ENCODE data around the gene ART4.
A peak's percentile ranks its signal among the peaks of the same experiment; 100 is the strongest.

Gene ART4

GRCh38 chr12:14776236-14776961 is 66.9 kb downstream of the ART4 start:
- ATAC-seq, result no peak
- TF ChIP-seq ZNF70 (CRISPR knock-in tag; IDR thresholded peaks at IDR 0.05) (no peak), CSDC2 (CRISPR knock-in tag; IDR thresholded peaks at IDR 0.05) (no peak), PATZ1 (CRISPR knock-in tag; IDR thresholded peaks at IDR 0.05; ENCODE audit: borderline replicate concordance) (no peak), PPARA (CRISPR knock-in tag; IDR thresholded peaks at IDR 0.05; ENCODE audit: borderline replicate concordance) (no peak), TOX (CRISPR knock-in tag; IDR thresholded peaks at IDR 0.05; ENCODE audit: borderline replicate concordance) (no peak), TCF4 (CRISPR knock-in tag; IDR thresholded peaks at IDR 0.05; ENCODE audit: borderline replicate concordance) (no peak), ZC3H10 (CRISPR knock-in tag; IDR thresholded peaks at IDR 0.05) (no peak), RARB (CRISPR knock-in tag; IDR thresholded peaks at IDR 0.05) (no peak)

- TF ChIP-seq ZFP30 (CRISPR knock-in tag; IDR thresholded peaks at IDR 0.05) (no peak), CSDC2 (CRISPR knock-in tag; IDR thresholded peaks at IDR 0.05) (no peak), SNAI2 (CRISPR knock-in tag; IDR thresholded peaks at IDR 0.05) (no peak), TOX (CRISPR knock-in tag; IDR thresholded peaks at IDR 0.05; ENCODE audit: borderline replicate concordance) (no peak), ISL1 (CRISPR knock-in tag; IDR thresholded peaks at IDR 0.05) (0 out of 2 replicates have a peak, but pooled peaks have one; percentile 6), CSRNP3 (CRISPR knock-in tag; IDR thresholded peaks at IDR 0.05) (no peak), ZC3H10 (CRISPR knock-in tag; IDR thresholded peaks at IDR 0.05) (no peak), ZFP3 (CRISPR knock-in tag; IDR thresholded peaks at IDR 0.05) (no peak)
- no peak for ATAC-seq
These were observed 67.7 kb downstream of the ART4 start for GRCh38 chr12:14775636-14775980.

All from SK-N-SH treated with all-trans-retinoic acid at 6 μM for 48 hours (cell line).